Lower lobe of right lung (tissue), 2 donors: ENCODE results near the gene GNG14. TPM values are rescaled to one million over a fixed set of nuclear protein-coding genes. Genes with fewer than 3 reads are reported as not detected.
"Not testable (repeated sequence)": the region's sequence is repeated elsewhere in the genome, so short reads cannot be mapped to it uniquely, and the experiment has no call there.

Source experiments
- ATAC-seq, 2 donors: fragments of 200-7000 bp; cut with Tn5 transposase; one replicate each; pipeline ENCODE4 v1.9.1; 2020 to 2022; ENCODE audit warnings: mild to moderate bottlenecking in 2 of 2, moderate library complexity in 2 of 2
- DNase-seq: peaks from one replicate; pipeline ENCODE4 v3.0.0-alpha.2; 2020
- H3K27ac ChIP-seq: fragments of 200-600 bp; one replicate; pipeline ENCODE4 v1.8.0; 2022
- H3K27me3 ChIP-seq: fragments of 200-600 bp; one replicate; pipeline ENCODE4 v1.8.0; 2022; ENCODE audit warnings: low read depth
- H3K36me3 ChIP-seq: fragments of 200-600 bp; one replicate; pipeline ENCODE4 v1.8.0; 2022; ENCODE audit warnings: mild to moderate bottlenecking
- H3K4me1 ChIP-seq: fragments of 200-600 bp; one replicate; pipeline ENCODE4 v1.8.0; 2022
- H3K4me3 ChIP-seq: fragments of 200-600 bp; one replicate; pipeline ENCODE4 v1.8.0; 2022; ENCODE audit warnings: mild to moderate bottlenecking
- H3K9me3 ChIP-seq: fragments of 200-600 bp; one replicate; pipeline ENCODE4 v1.8.0; 2022
- CTCF ChIP-seq: fragments of 200-600 bp; IDR thresholded peaks from one replicate; pipeline ENCODE4 v1.8.0; 2022; ENCODE audit warnings: antibody characterized with exemption, mild to moderate bottlenecking
- intact Hi-C: fragments of 100-400 bp; cut with DNase I; formaldehyde crosslinking; loops from one replicate; pipeline ENCODE4 v1.11.0; 2022
- total RNA-seq: library from RNA; stranded (reverse); fragmentation: NEBNext Ultra II Directional; extraction: Animal tissue kit (Norgen Biotek cat#: 25700); gene quantifications from one replicate; pipeline ENCODE4 v1.2.1, GENCODE V29; 2021
- donor health status: DM: no; HTN: yes; CAD: no; lungs with severe emphysema.

GNG14 gene
- total RNA-seq, 1 donor from 2014 or later: not detected

GRCh38 chr19:12696366-12697335 is 8.9 kb downstream of the GNG14 start, which contains the start of gene FBXW9:
Gene FBXW9 (minus strand): TSS chr19:12696631. CDS start chr19:12696581, 50 bp downstream.
- Histone ChIP-seq H3K4me3 (peak within 1 kb of the TSS; percentile 97), H3K4me1 (peaks cover 20% of the 10 kb centered on the region), H3K27me3 (no peaks in the 10 kb centered on the region), H3K9me3 (no peaks in the 10 kb centered on the region), H3K27ac (peak within 1 kb of the TSS; percentile 89), H3K36me3 (peaks cover 28% of the 10 kb centered on the region)
- peak; percentile 96 for DNase-seq
- intact Hi-C loops: no loop called here
- TF ChIP-seq CTCF: no peak
- peak; percentile 94 to 95 for ATAC-seq

- DNase-seq, ATAC-seq, H3K27me3 ChIP-seq, H3K9me3 ChIP-seq, intact Hi-C loops, H3K27ac ChIP-seq: not testable (repeated sequence)
- Histone ChIP-seq H3K4me3 (peak overlapping the region; percentile 97), H3K4me1 (peaks cover 20% of the 10 kb centered on the region), H3K36me3 (peaks cover 36% of the 10 kb centered on the region)
Observed at GRCh38 chr19:12697425-12697824, 9.6 kb downstream of the GNG14 start.

GRCh38 chr19:12698138-12698537 is 10.3 kb downstream of the GNG14 start:
- H3K27me3 ChIP-seq: no peaks in the 10 kb centered on the region
- H3K4me3 ChIP-seq: no peak overlapping the region
- TF ChIP-seq CTCF: no peak
- no peak for ATAC-seq
- peaks cover 43% of the 10 kb centered on the region for H3K36me3 ChIP-seq
- no peak overlapping the region for H3K27ac ChIP-seq
- DNase-seq: no peak
- no peaks in the 10 kb centered on the region for H3K9me3 ChIP-seq
- intact Hi-C loops: no loop called here
- H3K4me1 ChIP-seq: peaks cover 20% of the 10 kb centered on the region

- ATAC-seq: no peak
- Histone ChIP-seq H3K4me1 (peaks cover 7% of the 10 kb centered on the region), H3K27ac (no peak overlapping the region), H3K27me3 (no peaks in the 10 kb centered on the region), H3K9me3 (no peaks in the 10 kb centered on the region), H3K36me3 (peaks cover 79% of the 10 kb centered on the region), H3K4me3 (no peak overlapping the region)
- intact Hi-C loops: no loop called here
- no peak for DNase-seq
- no peak for TF ChIP-seq CTCF
Observed at GRCh38 chr19:12701596-12702282, 13.9 kb downstream of the GNG14 start.

- TF ChIP-seq CTCF: no peak
- Histone ChIP-seq H3K4me3 (no peak overlapping the region), H3K4me1 (no peaks in the 10 kb centered on the region), H3K27ac (no peak overlapping the region), H3K27me3 (no peaks in the 10 kb centered on the region), H3K9me3 (no peaks in the 10 kb centered on the region), H3K36me3 (peaks cover 92% of the 10 kb centered on the region)
- ATAC-seq: no peak
- DNase-seq: no peak
- intact Hi-C loops: no loop called here
Observed at GRCh38 chr19:12703046-12703445, 15.2 kb downstream of the GNG14 start.
